SH-SY5Y (cell line): Measurements from ENCODE around the gene KANSL1.

Experiments used
- GATA2 ChIP-seq: IDR thresholded peaks from 2 replicates; pipeline ENCODE4 v1.6.1; 2011; ENCODE audit warnings: mild to moderate bottlenecking, low read depth, low read length
- GATA3 ChIP-seq: IDR thresholded peaks from 2 replicates; pipeline ENCODE4 v1.6.1; 2011; ENCODE audit warnings: low read depth, mild to moderate bottlenecking, low read length, moderate library complexity

DNA sequence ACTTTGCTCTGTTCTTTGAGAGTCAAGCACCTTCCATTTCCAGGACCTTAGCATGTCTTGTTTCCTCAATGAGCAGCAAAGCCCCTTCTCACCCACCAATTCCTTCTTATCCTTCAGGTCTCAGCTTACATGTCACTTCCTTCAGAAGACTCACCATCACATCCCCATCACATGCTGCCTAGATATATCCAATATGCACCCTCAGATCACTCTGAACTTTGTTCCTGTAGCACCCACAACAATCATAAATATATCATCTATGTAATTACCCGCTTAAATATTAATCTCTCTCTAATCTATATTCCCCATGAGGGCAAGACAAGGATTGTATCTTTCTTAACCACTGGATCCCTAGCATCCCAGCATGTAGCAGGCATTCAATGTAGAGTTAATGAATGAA lies 30.4 kb downstream of the KANSL1 start:
- TF ChIP-seq GATA2 (no peak), GATA3 (no peak)
